ENCODE results near the gene PDGFC.

Gene PDGFC

GRCh38 chr4:156824451-156825060 lies 147.0 kb downstream of the PDGFC start:
- no peak for DNase-seq

GRCh38 chr4:156820931-156821330 lies 150.7 kb downstream of the PDGFC start:
- DNase-seq = no peak

- no peak for DNase-seq
Observed at GRCh38 chr4:156816360-156816755, 155.2 kb downstream of the PDGFC start.

- DNase-seq = no peak
Observed at GRCh38 chr4:156815717-156816359, 155.8 kb downstream of the PDGFC start.

GRCh38 chr4:156811963-156812362 lies 159.6 kb downstream of the PDGFC start:
- DNase-seq = no peak

GRCh38 chr4:156811286-156811685 lies 160.3 kb downstream of the PDGFC start:
- DNase-seq = no peak

- DNase-seq = no peak
Observed at GRCh38 chr4:156805696-156806095, 165.9 kb downstream of the PDGFC start.

- DNase-seq = no peak
Observed at GRCh38 chr4:156803056-156803455, 168.5 kb downstream of the PDGFC start.

- DNase-seq = no peak
Observed at GRCh38 chr4:156800463-156800862, 171.1 kb downstream of the PDGFC start.

GRCh38 chr4:156799121-156799589 lies 172.4 kb downstream of the PDGFC start:
- no peak for DNase-seq

GRCh38 chr4:156798438-156798837 lies 173.2 kb downstream of the PDGFC start:
- DNase-seq = no peak

- DNase-seq = no peak
Observed at GRCh38 chr4:156797206-156797605, 174.4 kb downstream of the PDGFC start.

- DNase-seq = no peak
Observed at GRCh38 chr4:156795727-156796126, 175.9 kb downstream of the PDGFC start.

- DNase-seq = no peak
Observed at GRCh38 chr4:156794863-156795262, 176.7 kb downstream of the PDGFC start.

- DNase-seq = no peak
Observed at GRCh38 chr4:156792462-156793085, 179.0 kb downstream of the PDGFC start.

GRCh38 chr4:156790866-156791265 lies 180.7 kb downstream of the PDGFC start:
- no peak for DNase-seq

GRCh38 chr4:156788782-156789181 lies 182.8 kb downstream of the PDGFC start:
- DNase-seq = no peak

- no peak for DNase-seq
Observed at GRCh38 chr4:156786713-156787112, 184.9 kb downstream of the PDGFC start.

GRCh38 chr4:156784970-156785369 lies 186.6 kb downstream of the PDGFC start:
- DNase-seq = no peak

GRCh38 chr4:156783966-156784365 lies 187.6 kb downstream of the PDGFC start:
- DNase-seq = no peak

- no peak for DNase-seq
Observed at GRCh38 chr4:156782491-156782890, 189.1 kb downstream of the PDGFC start.

GRCh38 chr4:156781852-156782251 lies 189.7 kb downstream of the PDGFC start:
- DNase-seq = no peak

- DNase-seq = no peak
Observed at GRCh38 chr4:156779774-156780173, 191.8 kb downstream of the PDGFC start.

GRCh38 chr4:156779042-156779441 lies 192.6 kb downstream of the PDGFC start:
- no peak for DNase-seq

Data from activated CD8-positive, alpha-beta memory T cell treated with anti-CD3 and anti-CD28 coated beads for 24 hours (primary cell).